Thyroid gland (tissue), 4 donors: ENCODE measurements around the gene TMEM208. TPM values are rescaled to one million over a fixed set of nuclear protein-coding genes. Genes with fewer than 3 reads are reported as not detected.

Experiments
- DNase-seq, 2 donors: peaks; one replicate each; pipeline ENCODE4 v3.0.0-alpha.2; 2019
- H3K27ac ChIP-seq, 3 donors: fragments of 200-600 bp; sonication (generic); 1 replicate in 2 of 3; 2 replicates in 1 of 3; pipeline ENCODE4 v1.5.1; 2016 to 2019; ENCODE audit warnings: mild to moderate bottlenecking in 1 of 3, moderate library complexity in 1 of 3
- H3K27me3 ChIP-seq: fragments of 200-600 bp; sonication (generic); one replicate; pipeline ENCODE4 v1.5.1; 2019
- H3K36me3 ChIP-seq, 2 donors: fragments of 200-600 bp; sonication (generic); one replicate each; pipeline ENCODE4 v1.5.1; 2016 to 2019
- H3K4me1 ChIP-seq, 2 donors: fragments of 200-600 bp; sonication (generic); one replicate each; pipeline ENCODE4 v1.5.1; 2017 to 2019
- H3K4me3 ChIP-seq, 3 donors: fragments of 200-600 bp; sonication (generic); replicated peaks in 1 of 3; 1 replicate in 2 of 3; 2 replicates in 1 of 3; pipeline ENCODE4 v1.5.1; 2016; ENCODE audit warnings: mild to moderate bottlenecking in 1 of 3
- H3K9me3 ChIP-seq: fragments of 200-600 bp; sonication (generic); one replicate; pipeline ENCODE4 v1.5.1; 2017
- POLR2A ChIP-seq, 2 donors: fragments of 450-650 bp; IDR thresholded peaks; one replicate each; pipeline ENCODE4 v1.6.1; 2017; ENCODE audit warnings: antibody characterized with exemption in 2 of 2, mild to moderate bottlenecking in 2 of 2, moderate library complexity in 1 of 2
- WGBS, 2 donors: methylation state at CpG; one replicate each; pipeline ENCODE4 v1.1.5; 2017; 5-methylcytosine and 5-hydroxymethylcytosine counted together
- intact Hi-C: fragments of 100-400 bp; cut with DNase I; formaldehyde crosslinking; loops from one replicate; pipeline ENCODE4 v1.15.1; 2023
- total RNA-seq, 4 donors: library from RNA; depleted of rRNA; stranded (reverse); fragments of >200 nt; gene quantifications; one replicate each; pipeline ENCODE4 v1.2.3, GENCODE V29; 2016
- TF ChIP-seq, protein P1 (sequence below), 6 experiments: fragments of 200-600 bp in 3 of 6; fragments of 450-650 bp in 3 of 6; sonication (generic) in 3 of 6; IDR thresholded peaks; one replicate each; pipeline ENCODE4 v1.5.1; 2016 to 2019; ENCODE audit warnings: antibody characterized with exemption in 6 of 6, mild to moderate bottlenecking in 2 of 6, inconsistent platforms in 1 of 6, moderate library complexity in 1 of 6

TMEM208 gene
- total RNA-seq, 4 donors from 2014 or later = 53.2 to 69.0 (median 58.3) TPM

- H3K36me3 ChIP-seq = peaks cover 11 to 17% of the 10 kb centered on the region in 2 donors
- no peak for DNase-seq
- H3K4me1 ChIP-seq = peaks cover 12 to 24% of the 10 kb centered on the region in 2 donors
- H3K9me3 ChIP-seq = no peaks in the 10 kb centered on the region
- WGBS, 2 donors = 78 to 82% methylated on average over 12 to 13 of the region's 13 CpGs
- H3K4me3 ChIP-seq = no peak overlapping the region
- intact Hi-C loops = no loop called here
- H3K27ac ChIP-seq = no peak overlapping the region
- TF ChIP-seq POLR2A (IDR thresholded peaks at IDR 0.05) = no peak
- TF ChIP-seq, protein P1, sequence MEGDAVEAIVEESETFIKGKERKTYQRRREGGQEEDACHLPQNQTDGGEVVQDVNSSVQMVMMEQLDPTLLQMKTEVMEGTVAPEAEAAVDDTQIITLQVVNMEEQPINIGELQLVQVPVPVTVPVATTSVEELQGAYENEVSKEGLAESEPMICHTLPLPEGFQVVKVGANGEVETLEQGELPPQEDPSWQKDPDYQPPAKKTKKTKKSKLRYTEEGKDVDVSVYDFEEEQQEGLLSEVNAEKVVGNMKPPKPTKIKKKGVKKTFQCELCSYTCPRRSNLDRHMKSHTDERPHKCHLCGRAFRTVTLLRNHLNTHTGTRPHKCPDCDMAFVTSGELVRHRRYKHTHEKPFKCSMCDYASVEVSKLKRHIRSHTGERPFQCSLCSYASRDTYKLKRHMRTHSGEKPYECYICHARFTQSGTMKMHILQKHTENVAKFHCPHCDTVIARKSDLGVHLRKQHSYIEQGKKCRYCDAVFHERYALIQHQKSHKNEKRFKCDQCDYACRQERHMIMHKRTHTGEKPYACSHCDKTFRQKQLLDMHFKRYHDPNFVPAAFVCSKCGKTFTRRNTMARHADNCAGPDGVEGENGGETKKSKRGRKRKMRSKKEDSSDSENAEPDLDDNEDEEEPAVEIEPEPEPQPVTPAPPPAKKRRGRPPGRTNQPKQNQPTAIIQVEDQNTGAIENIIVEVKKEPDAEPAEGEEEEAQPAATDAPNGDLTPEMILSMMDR (IDR thresholded peaks at IDR 0.05) = no peak
- H3K27me3 ChIP-seq = no peaks in the 10 kb centered on the region
Measured at GRCh38 chr16:67190448-67191399, 36.2 kb upstream of the TMEM208 start.

- no peak for DNase-seq
- no peaks in the 10 kb centered on the region for H3K27me3 ChIP-seq
- no peak for TF ChIP-seq POLR2A (IDR thresholded peaks at IDR 0.05)
- TF ChIP-seq, protein P1 (IDR thresholded peaks at IDR 0.05) = no peak
- intact Hi-C loops = no loop called here
- 27 to 31% methylated on average over 9 of the region's 9 CpGs for WGBS, 2 donors
- peaks cover 12 to 21% of the 10 kb centered on the region in 2 donors for H3K4me1 ChIP-seq
- H3K27ac ChIP-seq = no peak overlapping the region
- H3K9me3 ChIP-seq = no peaks in the 10 kb centered on the region
- H3K36me3 ChIP-seq = peaks cover 19 to 25% of the 10 kb centered on the region in 2 donors
- peak overlapping the region in 1 of 3 donors; percentile 98 for H3K4me3 ChIP-seq
Measured at GRCh38 chr16:67191411-67191994, 35.4 kb upstream of the TMEM208 start.

DNA sequence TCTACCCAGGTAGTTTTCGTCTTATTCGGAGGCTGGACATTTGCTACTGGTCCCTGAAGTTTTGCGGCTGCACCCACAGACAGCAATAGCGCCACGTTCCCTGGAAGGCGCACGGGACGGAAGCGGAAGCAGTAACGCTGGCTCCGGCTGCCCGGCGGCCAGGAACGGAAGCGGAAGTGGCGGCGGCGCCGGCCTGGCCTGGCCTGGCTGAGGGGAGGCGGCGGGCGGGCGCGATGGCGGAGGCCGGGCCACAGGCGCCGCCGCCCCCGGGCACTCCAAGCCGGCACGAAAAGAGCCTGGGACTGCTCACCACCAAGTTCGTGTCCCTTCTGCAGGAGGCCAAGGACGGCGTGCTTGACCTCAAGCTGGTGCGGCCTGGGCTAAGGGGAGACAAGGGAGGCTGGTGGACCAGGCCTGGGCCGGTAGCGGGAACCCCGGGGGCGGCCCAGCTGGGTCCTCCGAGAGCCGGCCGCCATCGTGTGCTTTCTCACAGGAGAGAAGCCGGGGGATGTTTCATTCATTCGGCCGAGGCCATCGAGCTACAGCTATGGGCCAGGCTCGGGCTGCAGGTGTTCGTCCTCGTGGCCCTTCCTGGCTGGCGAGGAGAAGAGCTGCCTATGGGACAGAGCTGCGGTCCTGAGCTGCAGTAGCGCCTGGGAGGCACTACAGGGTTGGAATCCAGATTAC, 34.8 kb upstream of the TMEM208 start, which contains the start of gene E2F4:
E2F4 (plus strand) TSS at position 161 of the 687 bp plus-strand sequence; CDS start at position 234, 73 bp downstream.
- intact Hi-C loops = no loop called here
- Histone ChIP-seq H3K4me3 (peak within 1 kb of the TSS; percentile 7 to 98 (median 94)), H3K36me3 (peaks cover 25 to 31% of the 10 kb centered on the region in 2 donors), H3K27me3 (no peaks in the 10 kb centered on the region), H3K4me1 (peaks cover 12 to 21% of the 10 kb centered on the region in 2 donors), H3K27ac (peak within 1 kb of the TSS; percentile 38 to 61 (median 54)), H3K9me3 (no peaks in the 10 kb centered on the region)
- DNase-seq = peak; percentile 90 to 93
- TF ChIP-seq, protein P1 (IDR thresholded peaks at IDR 0.05) = peak in 2 of 6 experiments; percentile 6 to 16
- TF ChIP-seq POLR2A (IDR thresholded peaks at IDR 0.05) = peak in 1 of 2 donors; percentile 75
- WGBS, 2 donors = 0 to 1% methylated on average over 14 to 28 of the region's 54 CpGs

DNA sequence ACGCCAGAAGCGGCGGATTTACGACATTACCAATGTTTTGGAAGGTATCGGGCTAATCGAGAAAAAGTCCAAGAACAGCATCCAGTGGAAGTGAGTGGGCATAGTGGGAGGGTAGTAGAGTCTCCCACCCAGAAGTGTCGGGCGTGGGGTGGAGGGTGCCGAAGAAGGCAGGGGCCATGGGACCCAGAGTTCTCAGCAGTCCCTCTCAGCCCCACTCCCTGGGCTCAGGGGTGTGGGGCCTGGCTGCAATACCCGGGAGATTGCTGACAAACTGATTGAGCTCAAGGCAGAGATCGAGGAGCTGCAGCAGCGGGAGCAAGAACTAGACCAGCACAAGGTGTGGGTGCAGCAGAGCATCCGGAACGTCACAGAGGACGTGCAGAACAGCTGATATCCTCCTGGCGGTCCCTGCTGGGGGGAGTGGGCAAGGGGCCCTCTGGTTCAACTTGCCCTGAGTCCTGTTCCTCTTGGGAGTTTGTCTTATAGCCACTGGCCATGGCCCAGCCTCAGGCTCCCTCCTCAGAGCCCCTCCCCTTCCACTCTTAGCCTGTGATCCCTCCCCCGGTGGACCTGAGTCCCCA, 34.1 kb upstream of the TMEM208 start:
- Histone ChIP-seq H3K4me3 (peak overlapping the region; percentile 7 to 98 (median 94)), H3K27ac (peak overlapping the region in 2 of 3 donors; percentile 54 to 61), H3K4me1 (peaks cover 14 to 23% of the 10 kb centered on the region in 2 donors), H3K27me3 (no peaks in the 10 kb centered on the region), H3K36me3 (peaks cover 29 to 36% of the 10 kb centered on the region in 2 donors), H3K9me3 (no peaks in the 10 kb centered on the region)
- DNase-seq = no peak
- intact Hi-C loops = no loop called here
- TF ChIP-seq, protein P1 (IDR thresholded peaks at IDR 0.05) = no peak
- TF ChIP-seq POLR2A (IDR thresholded peaks at IDR 0.05) = no peak
- 27 to 37% methylated on average over 17 of the region's 17 CpGs for WGBS, 2 donors
